Measurements from ENCODE around the gene RFT1.

The RFT1 gene

DNA sequence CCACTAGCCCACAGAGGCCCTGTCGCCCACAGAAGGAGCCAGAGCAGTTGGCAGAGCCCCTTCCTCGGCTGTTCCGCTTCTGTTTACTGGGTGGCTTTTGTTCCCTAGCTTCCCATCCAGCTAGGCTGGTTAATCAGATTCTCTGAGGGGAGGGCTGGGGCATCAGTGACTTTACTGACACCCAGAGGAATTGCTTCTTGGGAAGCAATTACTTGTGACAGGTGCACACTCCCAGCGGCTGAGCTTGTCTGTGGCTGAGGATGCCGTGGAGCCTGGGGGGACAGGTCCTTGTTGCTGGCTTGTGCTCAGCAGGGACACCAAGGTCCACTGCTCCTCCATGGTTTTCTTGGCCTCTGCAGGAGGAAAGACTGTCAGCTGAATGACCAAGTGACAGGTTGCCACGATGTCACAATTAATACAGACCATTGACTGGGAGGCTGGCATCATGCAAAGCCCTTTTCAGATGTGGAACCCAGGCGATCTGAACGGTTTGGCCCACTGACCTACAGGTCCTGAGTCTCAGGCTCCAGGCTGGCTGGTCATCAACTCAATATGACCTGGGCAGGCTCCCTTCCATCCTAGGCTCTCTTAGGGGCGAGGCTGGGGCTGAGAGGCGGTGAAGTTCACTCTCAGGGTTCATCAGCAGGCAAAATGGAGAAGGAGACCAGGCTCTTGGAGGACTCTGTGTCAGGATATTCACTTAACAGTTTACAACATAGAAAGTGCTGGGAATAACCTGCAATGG, 52.6 kb downstream of the RFT1 start:
- H3K4me3 ChIP-seq (ENCODE audit: low read depth, low read length), result no peak overlapping the region
- DNase-seq, result no peak
- no peak overlapping the region for H4K12ac ChIP-seq (ENCODE audit: low read depth, low read length)
- no peak overlapping the region for H2BK5ac ChIP-seq (ENCODE audit: low read depth, low read length, poor library complexity)
- no peaks in the 10 kb centered on the region for H3K79me2 ChIP-seq (ENCODE audit: control insufficient read depth, insufficient read depth, low read length, poor library complexity)
- no peak overlapping the region for H3K9ac ChIP-seq (ENCODE audit: low read length)
- no peak overlapping the region for H3K4me2 ChIP-seq (ENCODE audit: low read length)
- no peak overlapping the region for H2BK120ac ChIP-seq (ENCODE audit: insufficient read depth, low read length, poor library complexity)
- H3K4ac ChIP-seq (ENCODE audit: low read depth, low read length), result no peak overlapping the region
- H2AK5ac ChIP-seq (ENCODE audit: low read length), result no peak overlapping the region
- H3K23ac ChIP-seq (ENCODE audit: low read length), result no peak overlapping the region
- H4K91ac ChIP-seq (ENCODE audit: low read depth, low read length), result no peak overlapping the region
- no CpG with 5 or more reads among the region's 10 CpGs for WGBS (ENCODE audit: extremely low coverage, insufficient coverage, insufficient read length)
- H2AFZ ChIP-seq (ENCODE audit: insufficient read depth, low read length, poor library complexity), result no peak overlapping the region
- peaks cover 0 to 5% of the 10 kb centered on the region in 2 experiments for H3K4me1 ChIP-seq (ENCODE audit: control insufficient read depth in 1 of 2, insufficient read depth in 2 of 2, low read length in 2 of 2)
- H4K8ac ChIP-seq (ENCODE audit: low read depth, low read length), result no peak overlapping the region
- H3K36me3 ChIP-seq (ENCODE audit: control insufficient read depth in 1 of 2, insufficient read depth in 2 of 2, low read length in 2 of 2), result no peaks in the 10 kb centered on the region
- H3K27me3 ChIP-seq (ENCODE audit: insufficient read depth, low read length), result no peaks in the 10 kb centered on the region
- H3K14ac ChIP-seq (ENCODE audit: low read length), result no peak overlapping the region
- H3K79me1 ChIP-seq (ENCODE audit: low read length), result no peaks in the 10 kb centered on the region
- no peak overlapping the region for H2BK12ac ChIP-seq (ENCODE audit: low read length)
- H3K18ac ChIP-seq (ENCODE audit: low read length), result no peak overlapping the region
- no peak overlapping the region for H3K27ac ChIP-seq (ENCODE audit: low read depth, low read length)
- H3K9me3 ChIP-seq (ENCODE audit: insufficient read depth, low read depth, low read length), result peaks cover 1% of the 10 kb centered on the region

DNA sequence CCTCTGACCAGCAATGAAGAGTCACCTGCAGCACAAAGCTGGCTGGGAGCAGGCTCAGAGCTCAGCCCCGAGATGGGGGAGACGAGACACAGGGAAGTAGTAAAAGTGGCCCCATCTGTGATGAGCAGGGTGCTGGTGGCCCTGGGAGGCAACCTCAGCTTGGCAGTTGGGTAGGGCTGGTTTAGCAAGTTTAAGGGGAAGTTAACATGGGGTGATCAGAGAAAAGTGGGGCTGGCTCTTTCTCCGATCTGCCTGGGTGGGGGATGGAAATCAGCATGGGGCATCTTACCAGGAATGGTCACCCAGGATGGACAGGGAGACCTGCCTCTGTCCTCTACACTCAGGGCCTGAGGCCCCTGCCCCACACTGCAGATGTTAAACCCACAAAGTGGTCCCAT, 54.5 kb downstream of the RFT1 start:
- Histone ChIP-seq H4K12ac (ENCODE audit: low read depth, low read length) (no peak overlapping the region), H3K9me3 (ENCODE audit: insufficient read depth, low read depth, low read length) (peaks cover 1% of the 10 kb centered on the region), H3K4ac (ENCODE audit: low read depth, low read length) (no peak overlapping the region), H2AFZ (ENCODE audit: insufficient read depth, low read length, poor library complexity) (no peak overlapping the region), H2AK5ac (ENCODE audit: low read length) (no peak overlapping the region), H3K79me2 (ENCODE audit: control insufficient read depth, insufficient read depth, low read length, poor library complexity) (no peaks in the 10 kb centered on the region), H4K91ac (ENCODE audit: low read depth, low read length) (no peak overlapping the region), H3K4me3 (ENCODE audit: low read depth, low read length) (no peak overlapping the region), H2BK120ac (ENCODE audit: insufficient read depth, low read length, poor library complexity) (no peak overlapping the region), H3K27me3 (ENCODE audit: insufficient read depth, low read length) (no peaks in the 10 kb centered on the region), H3K79me1 (ENCODE audit: low read length) (no peaks in the 10 kb centered on the region), H2BK12ac (ENCODE audit: low read length) (no peak overlapping the region), H3K4me2 (ENCODE audit: low read length) (no peak overlapping the region), H2BK5ac (ENCODE audit: low read depth, low read length, poor library complexity) (no peak overlapping the region), H4K8ac (ENCODE audit: low read depth, low read length) (no peak overlapping the region), H3K27ac (ENCODE audit: low read depth, low read length) (no peak overlapping the region), H3K23ac (ENCODE audit: low read length) (no peak overlapping the region), H3K4me1 (ENCODE audit: control insufficient read depth in 1 of 2, insufficient read depth in 2 of 2, low read length in 2 of 2) (peaks cover 4 to 8% of the 10 kb centered on the region in 2 experiments), H3K18ac (ENCODE audit: low read length) (no peak overlapping the region), H3K9ac (ENCODE audit: low read length) (no peak overlapping the region), H3K14ac (ENCODE audit: low read length) (no peak overlapping the region), H3K36me3 (ENCODE audit: control insufficient read depth in 1 of 2, insufficient read depth in 2 of 2, low read length in 2 of 2) (no peaks in the 10 kb centered on the region)
- DNase-seq, result no peak
- WGBS (ENCODE audit: extremely low coverage, insufficient coverage, insufficient read length), result no CpG with 5 or more reads among the region's 3 CpGs

DNA sequence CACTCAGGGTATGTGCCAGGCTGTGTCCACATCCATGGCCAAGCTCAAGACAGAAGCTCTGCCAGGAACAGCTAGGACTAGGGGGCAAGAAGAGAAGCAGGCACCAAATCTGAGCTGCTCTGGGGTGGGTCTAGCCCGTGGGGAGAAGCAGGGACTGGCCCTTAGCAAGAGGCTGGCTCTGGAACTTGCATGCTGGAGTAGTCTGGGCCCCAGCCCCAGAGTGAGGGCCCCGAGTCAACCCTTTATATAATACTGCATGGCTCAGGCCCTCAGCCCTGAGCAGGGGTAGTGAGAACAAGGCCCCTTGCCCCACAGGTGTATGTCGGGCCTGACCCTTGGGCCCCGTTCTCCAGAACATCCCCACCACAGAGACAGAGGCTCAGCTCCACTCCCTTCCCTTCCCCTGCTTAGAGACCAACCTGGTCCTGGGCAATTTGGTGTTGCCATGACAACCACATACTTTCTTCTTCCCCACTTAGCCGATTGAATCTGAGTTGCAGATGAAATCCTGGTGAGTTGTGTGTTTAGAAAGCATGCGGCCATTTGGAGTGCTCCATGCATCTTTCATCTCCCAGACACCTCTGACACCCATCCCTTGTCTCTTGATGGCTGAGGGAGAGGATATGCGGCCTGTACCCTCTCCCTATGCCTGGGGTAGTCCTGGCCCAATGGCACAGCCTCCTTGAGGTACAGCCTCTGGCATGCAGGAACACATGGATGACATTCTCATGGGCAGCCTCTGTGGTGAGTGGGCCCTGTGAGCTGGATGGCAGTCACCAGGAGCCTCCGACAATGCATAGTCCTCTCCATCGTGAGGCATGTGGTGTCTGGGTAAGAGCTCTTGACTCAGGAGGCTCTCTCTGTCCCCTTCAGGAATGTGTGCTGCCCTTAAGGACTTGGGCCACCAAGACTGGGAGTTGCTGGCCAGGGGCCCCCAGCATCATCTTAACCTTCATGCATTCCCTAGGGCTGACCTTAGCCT, 55.2 kb downstream of the RFT1 start:
- no peak overlapping the region for H3K4me2 ChIP-seq (ENCODE audit: low read length)
- peaks cover 4 to 8% of the 10 kb centered on the region in 2 experiments for H3K4me1 ChIP-seq (ENCODE audit: control insufficient read depth in 1 of 2, insufficient read depth in 2 of 2, low read length in 2 of 2)
- H2AK5ac ChIP-seq (ENCODE audit: low read length), result no peak overlapping the region
- H3K4me3 ChIP-seq (ENCODE audit: low read depth, low read length), result no peak overlapping the region
- H2BK5ac ChIP-seq (ENCODE audit: low read depth, low read length, poor library complexity), result no peak overlapping the region
- no peak overlapping the region for H3K23ac ChIP-seq (ENCODE audit: low read length)
- no peak overlapping the region for H3K18ac ChIP-seq (ENCODE audit: low read length)
- no peak overlapping the region for H2BK12ac ChIP-seq (ENCODE audit: low read length)
- H3K27me3 ChIP-seq (ENCODE audit: insufficient read depth, low read length), result no peaks in the 10 kb centered on the region
- WGBS (ENCODE audit: extremely low coverage, insufficient coverage, insufficient read length), result no CpG with 5 or more reads among the region's 9 CpGs
- H3K79me2 ChIP-seq (ENCODE audit: control insufficient read depth, insufficient read depth, low read length, poor library complexity), result no peaks in the 10 kb centered on the region
- no peak overlapping the region for H3K27ac ChIP-seq (ENCODE audit: low read depth, low read length)
- H4K12ac ChIP-seq (ENCODE audit: low read depth, low read length), result no peak overlapping the region
- no peak overlapping the region for H3K14ac ChIP-seq (ENCODE audit: low read length)
- no peak overlapping the region for H4K91ac ChIP-seq (ENCODE audit: low read depth, low read length)
- no peak overlapping the region for H3K4ac ChIP-seq (ENCODE audit: low read depth, low read length)
- no peak overlapping the region for H2BK120ac ChIP-seq (ENCODE audit: insufficient read depth, low read length, poor library complexity)
- no peaks in the 10 kb centered on the region for H3K79me1 ChIP-seq (ENCODE audit: low read length)
- no peak overlapping the region for H4K8ac ChIP-seq (ENCODE audit: low read depth, low read length)
- H3K9ac ChIP-seq (ENCODE audit: low read length), result no peak overlapping the region
- H3K36me3 ChIP-seq (ENCODE audit: control insufficient read depth in 1 of 2, insufficient read depth in 2 of 2, low read length in 2 of 2), result no peaks in the 10 kb centered on the region
- H2AFZ ChIP-seq (ENCODE audit: insufficient read depth, low read length, poor library complexity), result no peak overlapping the region
- H3K9me3 ChIP-seq (ENCODE audit: insufficient read depth, low read depth, low read length), result peaks cover 1% of the 10 kb centered on the region
- no peak for DNase-seq

DNA sequence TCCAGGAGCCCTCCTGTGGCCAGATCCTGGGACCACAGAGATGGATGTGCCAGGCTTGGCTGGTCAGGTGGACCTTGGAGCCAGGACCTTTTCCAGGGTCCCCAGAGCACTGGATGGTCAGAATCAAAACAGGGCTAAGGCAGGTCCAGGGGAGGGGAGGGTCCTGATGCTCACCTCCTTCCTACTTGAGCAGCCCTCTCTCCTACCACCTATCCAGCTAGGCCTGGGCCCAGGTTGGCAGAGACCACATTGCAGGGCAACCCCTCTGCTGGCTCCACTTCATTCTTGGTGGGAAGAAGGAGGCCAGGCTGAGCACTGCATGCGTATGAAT, 55.9 kb downstream of the RFT1 start:
- Histone ChIP-seq H3K4me1 (ENCODE audit: control insufficient read depth in 1 of 2, insufficient read depth in 2 of 2, low read length in 2 of 2) (peaks cover 4 to 8% of the 10 kb centered on the region in 2 experiments), H4K12ac (ENCODE audit: low read depth, low read length) (no peak overlapping the region), H3K18ac (ENCODE audit: low read length) (no peak overlapping the region), H3K79me1 (ENCODE audit: low read length) (no peaks in the 10 kb centered on the region), H3K27me3 (ENCODE audit: insufficient read depth, low read length) (no peaks in the 10 kb centered on the region), H3K9ac (ENCODE audit: low read length) (no peak overlapping the region), H2BK120ac (ENCODE audit: insufficient read depth, low read length, poor library complexity) (no peak overlapping the region), H2BK12ac (ENCODE audit: low read length) (no peak overlapping the region), H2AFZ (ENCODE audit: insufficient read depth, low read length, poor library complexity) (no peak overlapping the region), H3K36me3 (ENCODE audit: control insufficient read depth in 1 of 2, insufficient read depth in 2 of 2, low read length in 2 of 2) (no peaks in the 10 kb centered on the region), H2BK5ac (ENCODE audit: low read depth, low read length, poor library complexity) (no peak overlapping the region), H3K23ac (ENCODE audit: low read length) (no peak overlapping the region), H4K8ac (ENCODE audit: low read depth, low read length) (no peak overlapping the region), H3K4me2 (ENCODE audit: low read length) (no peak overlapping the region), H3K4me3 (ENCODE audit: low read depth, low read length) (no peak overlapping the region), H2AK5ac (ENCODE audit: low read length) (no peak overlapping the region), H3K14ac (ENCODE audit: low read length) (no peak overlapping the region), H3K4ac (ENCODE audit: low read depth, low read length) (no peak overlapping the region), H3K9me3 (ENCODE audit: insufficient read depth, low read depth, low read length) (no peaks in the 10 kb centered on the region), H3K27ac (ENCODE audit: low read depth, low read length) (no peak overlapping the region), H3K79me2 (ENCODE audit: control insufficient read depth, insufficient read depth, low read length, poor library complexity) (no peaks in the 10 kb centered on the region), H4K91ac (ENCODE audit: low read depth, low read length) (no peak overlapping the region)
- DNase-seq, result no peak
- WGBS (ENCODE audit: extremely low coverage, insufficient coverage, insufficient read length), result no CpG with 5 or more reads among the region's 1 CpG
